NB4 (cell line): ENCODE results near the gene MBNL1.

ENCODE experiments used
- DNase-seq: peaks from one replicate; pipeline ENCODE4 v3.0.0; 2010; ENCODE audit warnings: low read depth
- H3K4me3 ChIP-seq: one replicate; pipeline ENCODE4 v1.5.1; 2011; ENCODE audit warnings: mild to moderate bottlenecking, low read depth, low read length, moderate library complexity
- MYC ChIP-seq: IDR thresholded peaks from 2 replicates; pipeline ENCODE4 v1.6.1; 2011; ENCODE audit warnings: low read depth, low read length
- POLR2A ChIP-seq: IDR thresholded peaks from 2 replicates; pipeline ENCODE4 v1.6.1; 2011; ENCODE audit warnings: mild to moderate bottlenecking; ENCODE audit not compliant: insufficient read length; ENCODE audit errors: extremely low read depth
- TF ChIP-seq, protein P1 (sequence below): IDR thresholded peaks from one replicate; pipeline ENCODE4 v1.5.1; 2012; ENCODE audit warnings: low read depth, low read length
- TF ChIP-seq, protein P2 (sequence below): IDR thresholded peaks from 2 replicates; pipeline ENCODE4 v1.6.1; 2011; ENCODE audit warnings: low read depth, low read length

The MBNL1 gene

DNA sequence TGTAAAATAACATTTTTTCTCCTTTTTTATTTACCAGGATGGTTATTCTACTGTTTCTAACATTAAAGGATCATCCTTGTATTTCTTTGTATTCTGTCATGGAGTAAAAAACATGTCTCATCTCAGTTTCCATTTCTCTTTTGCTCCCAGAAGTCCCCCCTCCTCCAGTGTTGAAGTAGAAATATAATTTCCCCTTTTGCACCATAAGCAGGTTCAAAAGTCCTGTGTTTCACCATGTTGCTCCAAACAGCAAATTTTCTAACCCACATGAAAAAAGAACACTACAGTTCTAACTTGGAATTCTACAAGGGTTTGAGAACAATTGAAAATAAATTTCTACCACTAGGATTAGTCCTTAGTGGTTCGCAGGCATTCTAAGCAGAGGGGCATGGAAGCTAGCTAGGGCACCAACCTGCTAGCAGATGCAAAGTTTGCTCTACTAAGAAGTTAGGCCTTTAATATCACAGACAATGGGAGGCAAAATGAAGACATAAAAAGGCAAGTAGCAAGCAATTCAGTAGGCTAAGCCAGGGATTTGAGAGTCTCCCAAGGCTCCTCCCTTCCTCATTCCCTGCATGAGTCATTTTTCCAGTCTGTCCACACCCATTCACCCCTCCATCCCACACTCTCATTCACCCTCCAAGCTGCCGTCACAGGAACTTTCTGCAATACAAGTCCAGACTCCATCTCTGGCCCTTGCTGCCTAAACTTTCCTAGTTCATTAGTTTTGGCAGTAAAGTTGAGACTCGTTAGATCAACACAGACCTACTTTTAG is 2.3 kb upstream of the MBNL1 start:
- TF ChIP-seq, protein P1, sequence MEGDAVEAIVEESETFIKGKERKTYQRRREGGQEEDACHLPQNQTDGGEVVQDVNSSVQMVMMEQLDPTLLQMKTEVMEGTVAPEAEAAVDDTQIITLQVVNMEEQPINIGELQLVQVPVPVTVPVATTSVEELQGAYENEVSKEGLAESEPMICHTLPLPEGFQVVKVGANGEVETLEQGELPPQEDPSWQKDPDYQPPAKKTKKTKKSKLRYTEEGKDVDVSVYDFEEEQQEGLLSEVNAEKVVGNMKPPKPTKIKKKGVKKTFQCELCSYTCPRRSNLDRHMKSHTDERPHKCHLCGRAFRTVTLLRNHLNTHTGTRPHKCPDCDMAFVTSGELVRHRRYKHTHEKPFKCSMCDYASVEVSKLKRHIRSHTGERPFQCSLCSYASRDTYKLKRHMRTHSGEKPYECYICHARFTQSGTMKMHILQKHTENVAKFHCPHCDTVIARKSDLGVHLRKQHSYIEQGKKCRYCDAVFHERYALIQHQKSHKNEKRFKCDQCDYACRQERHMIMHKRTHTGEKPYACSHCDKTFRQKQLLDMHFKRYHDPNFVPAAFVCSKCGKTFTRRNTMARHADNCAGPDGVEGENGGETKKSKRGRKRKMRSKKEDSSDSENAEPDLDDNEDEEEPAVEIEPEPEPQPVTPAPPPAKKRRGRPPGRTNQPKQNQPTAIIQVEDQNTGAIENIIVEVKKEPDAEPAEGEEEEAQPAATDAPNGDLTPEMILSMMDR = no peak
- TF ChIP-seq MYC (no peak), POLR2A (no peak)
- TF ChIP-seq, protein P2, sequence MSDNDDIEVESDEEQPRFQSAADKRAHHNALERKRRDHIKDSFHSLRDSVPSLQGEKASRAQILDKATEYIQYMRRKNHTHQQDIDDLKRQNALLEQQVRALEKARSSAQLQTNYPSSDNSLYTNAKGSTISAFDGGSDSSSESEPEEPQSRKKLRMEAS = no peak

DNA sequence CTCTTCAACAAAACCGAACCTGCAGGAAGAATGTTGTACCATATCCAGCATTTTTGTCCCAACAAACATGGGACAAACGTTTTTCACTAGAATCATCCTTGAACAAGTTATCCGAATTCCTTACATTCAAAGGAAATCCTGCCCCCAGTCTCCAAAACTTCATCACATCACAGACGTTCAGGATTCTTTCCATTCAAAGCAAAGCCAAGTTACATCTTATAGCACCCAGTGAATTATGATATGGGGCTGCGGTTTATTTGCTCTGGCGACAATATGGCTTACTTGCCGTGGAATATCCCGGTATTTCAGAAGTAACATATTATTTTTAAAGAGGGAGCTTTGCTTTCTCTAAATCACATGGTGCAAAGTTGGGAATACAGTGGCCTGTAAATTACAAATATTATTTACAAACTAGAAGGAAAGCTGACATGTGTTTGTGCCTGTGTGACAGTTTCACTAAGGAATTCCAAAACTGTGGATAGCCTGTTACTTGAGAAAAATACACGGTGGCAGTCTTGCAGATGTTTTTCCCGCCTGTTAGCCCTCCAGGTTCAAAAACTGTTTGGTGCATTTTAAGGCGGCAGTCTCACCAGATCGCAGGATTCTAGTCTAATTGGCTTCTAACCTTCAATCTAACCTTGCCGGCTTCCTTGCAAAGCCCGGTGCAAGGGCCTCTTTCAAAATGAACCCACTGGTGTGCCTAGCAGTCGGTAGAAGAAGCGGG is 736 bp upstream of the MBNL1 start:
- H3K4me3 ChIP-seq = peak overlapping the region; percentile 94
- TF ChIP-seq POLR2A = no peak
- TF ChIP-seq, protein P1 = no peak
- TF ChIP-seq, protein P2 = no peak
- TF ChIP-seq MYC = no peak
- peak; percentile 40 for DNase-seq

More for the DNA sequence above, 2.3 kb upstream of the MBNL1 start:
- no peak overlapping the region for H3K4me3 ChIP-seq
- DNase-seq = no peak

DNA sequence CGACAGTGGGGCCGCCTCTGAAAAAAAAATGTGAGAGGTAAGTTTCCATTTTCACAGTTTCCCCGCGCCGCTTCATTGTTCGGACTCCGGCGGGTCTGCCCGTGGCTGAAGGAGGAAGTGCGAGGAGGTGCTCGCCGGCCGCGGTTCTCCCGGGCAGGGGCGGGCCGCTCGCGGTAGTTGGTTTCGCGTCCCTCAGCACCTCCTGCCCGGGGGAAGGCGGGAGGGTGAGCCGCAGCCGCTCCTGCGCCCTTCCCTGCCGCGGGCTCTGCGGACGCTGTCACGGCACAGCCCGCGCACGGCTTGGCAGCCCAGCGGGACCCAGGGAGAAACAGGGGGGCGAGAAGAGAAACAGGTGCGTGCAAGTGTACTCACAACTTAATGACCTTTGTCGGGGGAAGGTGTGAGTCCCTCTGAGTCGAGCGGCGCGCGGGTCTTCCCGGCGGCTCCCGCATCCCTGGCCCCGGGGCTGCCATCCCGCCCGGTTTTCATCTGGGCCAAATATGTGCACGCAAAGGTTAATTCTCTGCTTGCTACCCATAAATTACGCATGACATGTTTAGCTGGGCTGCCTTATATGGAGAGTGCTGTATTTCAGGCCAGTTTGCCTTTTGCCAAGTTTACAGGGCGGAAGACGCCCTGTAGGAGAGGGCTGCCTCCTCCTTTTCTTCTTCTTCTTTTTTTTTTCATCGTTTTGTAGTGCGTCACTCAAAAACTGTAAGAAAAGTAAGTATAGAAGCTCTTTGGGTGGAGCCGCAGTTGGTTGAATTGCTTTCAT is 514 bp downstream of the MBNL1 start:
- peak overlapping the region; percentile 94 for H3K4me3 ChIP-seq
- DNase-seq = peak; percentile 68
- TF ChIP-seq, protein P2 = 0 out of 2 replicates have a peak, but pooled peaks have one; percentile 10
- TF ChIP-seq POLR2A (no peak), MYC (no peak)
- TF ChIP-seq, protein P1 = no peak

DNA sequence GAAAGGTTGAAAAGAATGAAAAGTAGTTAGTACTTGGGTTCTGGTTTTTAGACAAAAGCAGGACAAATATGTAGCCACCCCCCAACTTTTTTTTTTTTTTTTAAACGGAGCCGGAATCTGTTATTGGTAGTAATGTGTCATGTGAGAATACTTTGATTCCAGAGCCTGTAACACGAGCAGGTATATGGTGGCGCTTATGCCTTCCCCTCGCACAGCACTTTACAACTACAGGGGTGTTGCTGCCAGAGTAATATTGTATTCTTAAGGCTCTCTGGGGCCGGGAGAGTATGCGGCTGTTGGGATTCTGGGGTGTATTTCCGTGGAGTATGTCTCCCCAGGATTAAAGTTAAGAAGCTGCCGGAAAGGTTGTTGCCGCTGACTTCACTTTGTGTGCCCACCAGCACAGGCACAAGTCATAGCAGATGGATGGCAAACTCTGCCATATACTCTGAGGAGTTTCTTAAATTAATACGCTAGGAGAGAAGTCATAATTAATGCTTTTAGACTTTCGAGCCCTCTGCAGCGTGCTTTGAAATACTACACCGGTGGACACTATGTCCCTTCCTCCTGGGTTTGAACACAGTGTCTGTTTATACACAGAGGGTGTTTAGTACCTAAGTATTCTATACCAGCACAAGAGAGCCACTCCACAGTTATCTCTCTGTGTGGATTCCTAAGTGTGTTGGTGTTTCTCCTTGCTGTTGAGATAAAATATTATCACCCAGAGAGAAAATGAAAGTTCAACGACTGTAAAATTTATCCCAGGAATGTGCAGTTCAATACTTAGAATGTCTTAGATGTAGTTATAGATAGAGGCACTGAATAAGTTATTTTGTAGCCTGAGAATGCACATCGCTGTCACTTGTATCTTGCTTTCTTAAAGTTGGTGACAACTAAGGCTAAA is 1.4 kb downstream of the MBNL1 start:
- peak overlapping the region; percentile 94 for H3K4me3 ChIP-seq
- DNase-seq = no peak
- TF ChIP-seq MYC (no peak), POLR2A (no peak)
- TF ChIP-seq, protein P2 = 0 out of 2 replicates have a peak, but pooled peaks have one; percentile 25
- TF ChIP-seq, protein P1 = no peak

DNA sequence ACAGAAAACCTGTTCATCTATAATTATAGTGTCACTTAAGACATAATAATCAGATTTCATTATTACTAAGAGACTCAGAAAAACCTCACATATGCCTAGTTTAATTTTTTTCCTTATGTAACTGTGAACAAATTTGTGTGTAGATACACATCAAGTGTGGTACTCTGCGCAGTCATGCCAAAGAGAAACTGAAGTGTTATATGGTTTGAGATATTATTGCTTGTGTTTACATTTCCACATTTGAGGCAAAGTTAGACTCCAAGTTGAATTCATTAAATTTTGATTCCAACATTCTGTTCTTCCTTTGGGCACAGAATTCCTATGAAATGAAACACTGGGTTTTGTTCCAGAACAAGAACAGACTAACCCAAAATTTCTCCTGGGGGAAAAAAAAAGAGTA is 2.2 kb downstream of the MBNL1 start:
- peak overlapping the region; percentile 94 for H3K4me3 ChIP-seq
- TF ChIP-seq, protein P2 = no peak
- TF ChIP-seq POLR2A (no peak), MYC (no peak)
- TF ChIP-seq, protein P1 = no peak
- no peak for DNase-seq
